K562 (cell line): ENCODE results near the gene KRTAP10-4. TPM values are rescaled to one million over a fixed set of nuclear protein-coding genes. Genes with fewer than 3 reads are reported as not detected.

Source experiments
- ATAC-seq: fragments of 200-7000 bp; cut with Tn5 transposase; 3 replicates; pipeline ENCODE4 v1.9.1; 2020; ENCODE audit warnings: moderate library complexity
- BruUV-seq: library from RNA; stranded (reverse); fragments of 400-500 nt; replicated peaks from 2 replicates; lab custom pipeline; 2021; lab: Mats Ljungman, UMichigan
- CTCF ChIA-PET: fragments of 300-600 bp; formaldehyde crosslinking; extraction: SDS; loops from one replicate; lab custom pipeline; 2021; ENCODE audit warnings: low intra/inter-chr PET ratio; lab: Yijun Ruan, JAX
- POLR2A ChIA-PET: fragments of 300-600, 350-650 bp; sonication (Branson Sonifier 250); formaldehyde crosslinking; extraction: SDS; loops from one replicate; lab custom pipeline; 2021; ENCODE audit warnings: antibody characterized with exemption, inconsistent platforms; lab: Yijun Ruan, JAX
- DNase-seq, 4 experiments: peaks; one replicate each; pipeline versions ENCODE4 v3.0.0 to v3.0.0-alpha.2; 2011 to 2018; ENCODE audit warnings: low spot score in 3 of 4, mixed read lengths in 3 of 4; ENCODE audit errors: extremely low read depth in 1 of 4
- FAIRE-seq: peaks from 2 replicates; lab custom pipeline; 2011; peaks lifted over from hg19 to GRCh38; lab: Jason Lieb, UNC
- H2AFZ ChIP-seq: 2 replicates; pipeline ENCODE4 v1.6.0; 2011; ENCODE audit warnings: low read depth, low read length, control low read depth, inconsistent platforms
- H3K27ac ChIP-seq: fragments of 200-600 bp; 3 replicates; pipeline ENCODE4 v1.8.0; 2011; ENCODE audit warnings: low read depth, mild to moderate bottlenecking, control low read depth, inconsistent platforms, low read length, moderate library complexity, mixed read lengths; ENCODE audit errors: extremely low read depth
- H3K27me3 ChIP-seq, 2 experiments: fragments of 300-600 bp in 1 of 2; 2 replicates in 1 of 2; 3 replicates in 1 of 2; pipeline versions ENCODE4 v1.6.0 to v1.8.0; 2011; ENCODE audit warnings: inconsistent platforms in 2 of 2, low read length in 2 of 2, mild to moderate bottlenecking in 1 of 2, mixed read lengths in 1 of 2, moderate library complexity in 1 of 2; ENCODE audit not compliant: control insufficient read depth in 2 of 2, insufficient read depth in 2 of 2
- H3K36me3 ChIP-seq: fragments of 300-600 bp; 3 replicates; pipeline ENCODE4 v1.8.0; 2011; ENCODE audit warnings: mild to moderate bottlenecking, low read length, inconsistent platforms; ENCODE audit not compliant: control insufficient read depth, insufficient read depth
- H3K4me1 ChIP-seq, 2 experiments: fragments of 200-600 bp in 1 of 2; replicated peaks in 1 of 2; 2 replicates in 1 of 2; 3 replicates in 1 of 2; pipeline versions ENCODE4 v1.5.1 to v1.8.0; 2011; ENCODE audit warnings: inconsistent platforms in 2 of 2, low read length in 2 of 2, mild to moderate bottlenecking in 1 of 2, mixed read lengths in 1 of 2, moderate library complexity in 1 of 2; ENCODE audit not compliant: control insufficient read depth in 2 of 2, insufficient read depth in 2 of 2
- H3K4me2 ChIP-seq: 2 replicates; pipeline ENCODE4 v1.6.1; 2011; ENCODE audit warnings: low read length, control low read depth, inconsistent platforms, mixed read lengths; ENCODE audit not compliant: insufficient read depth
- H3K4me3 ChIP-seq: fragments of 200-600 bp; sonication (generic), shearing (Covaris generic); 2 replicates; pipeline ENCODE4 v1.5.1; 2016; ENCODE audit warnings: control low read depth, inconsistent platforms
- H3K79me2 ChIP-seq: fragments of 200-600 bp; 3 replicates; pipeline ENCODE4 v1.8.0; 2011; ENCODE audit warnings: low read length, inconsistent platforms; ENCODE audit not compliant: control insufficient read depth, insufficient read depth
- H3K9ac ChIP-seq, 2 experiments: 2 replicates each; pipeline versions ENCODE4 v1.6.0 to v1.6.1; 2011; ENCODE audit warnings: low read depth in 2 of 2, low read length in 2 of 2, control low read depth in 1 of 2, inconsistent platforms in 1 of 2, mild to moderate bottlenecking in 1 of 2, mixed read lengths in 1 of 2; ENCODE audit not compliant: insufficient read depth in 1 of 2
- H3K9me1 ChIP-seq: one replicate; pipeline ENCODE4 v1.6.0; 2011; ENCODE audit warnings: inconsistent platforms, mild to moderate bottlenecking, low read length, moderate library complexity; ENCODE audit not compliant: control insufficient read depth, insufficient read depth
- H3K9me3 ChIP-seq: replicated peaks from 2 replicates; pipeline ENCODE4 v1.5.1; 2011; ENCODE audit warnings: low read depth, low read length, inconsistent platforms; ENCODE audit not compliant: control insufficient read depth, insufficient read depth
- H4K20me1 ChIP-seq: replicated peaks from 2 replicates; pipeline ENCODE4 v1.6.1; 2011; ENCODE audit warnings: low read length, inconsistent platforms, mixed read lengths; ENCODE audit not compliant: control insufficient read depth, insufficient read depth
- BACH1 ChIP-seq: fragments of 200-800 bp; sonication (Bioruptor generic); IDR thresholded peaks from 2 replicates; pipeline ENCODE4 v1.6.1; 2016; ENCODE audit warnings: missing genetic modification characterization, missing compliant biosample characterization
- CREB1 ChIP-seq, 2 experiments: sonication (generic) in 1 of 2; formaldehyde crosslinking in 1 of 2; IDR thresholded peaks; 2 replicates each; pipeline versions ENCODE4 v1.6.1 to v1.8.0; 2012 to 2022; ENCODE audit warnings: inconsistent platforms in 1 of 2, mild to moderate bottlenecking in 1 of 2, missing genetic modification reagents in 1 of 2, moderate library complexity in 1 of 2
- FOXA1 ChIP-seq: fragments of 450-650 bp; IDR thresholded peaks from 2 replicates; pipeline ENCODE4 v1.6.1; 2016; ENCODE audit warnings: mild to moderate bottlenecking, borderline replicate concordance
- PHF21A ChIP-seq: fragments of 450-650 bp; IDR thresholded peaks from 2 replicates; pipeline ENCODE4 v1.6.1; 2017; ENCODE audit warnings: low read depth, borderline replicate concordance
- POLR2AphosphoS2 ChIP-seq: IDR thresholded peaks from 2 replicates; pipeline ENCODE4 v1.6.1; 2012; ENCODE audit warnings: low read length, improper control_type of control experiment
- ZNF224 ChIP-seq: sonication (generic); formaldehyde crosslinking; IDR thresholded peaks from 2 replicates; pipeline ENCODE4 v1.8.0; 2022; ENCODE audit warnings: mild to moderate bottlenecking, missing genetic modification reagents
- WGBS: fragments of 100-300 bp; shearing (Covaris generic); methylation state at CpG from one replicate; pipeline ENCODE4 v1.1.6; 2016; ENCODE audit warnings: low coverage, mixed read lengths; ENCODE audit not compliant: insufficient coverage; ENCODE audit errors: missing lambda C conversion rate; 5-methylcytosine and 5-hydroxymethylcytosine counted together
- in situ Hi-C: fragments of 300-500 bp; cut with MboI; formaldehyde crosslinking; loops from 4 replicates; pipeline ENCODE4 v1.15.0; 2018; ENCODE audit warnings: inconsistent platforms, mixed read lengths
- intact Hi-C: fragments of 100-400 bp; cut with micrococcal nuclease; formaldehyde crosslinking; loops from 2 replicates; pipeline ENCODE4 v1.14.2; 2022
- polyA plus RNA-seq, 8 experiments: library from polyadenylated mRNA; depleted of rRNA in 4 of 8; stranded (reverse) in 5 of 8; unstranded in 3 of 8; fragments of >200 nt; fragmentation: Nextera tagmentation in 2 of 8; fragmentation: Illumina TruSeq in 1 of 8; extraction: Ambion mirVana in 2 of 8; extraction: Trizol in 1 of 8; gene quantifications; 2 replicates each; pipeline versions ENCODE4 v1.2.1 to v1.2.3, GENCODE V29; 2011 to 2014; ENCODE audit warnings: inconsistent platforms in 1 of 8, missing spikeins in 1 of 8
- total RNA-seq, 7 experiments: library from RNA; depleted of rRNA in 6 of 7; stranded (reverse); fragments of >200 nt in 6 of 7; fragmentation: Illumina TruSeq in 2 of 7; extraction: Trizol in 2 of 7; gene quantifications; 2 replicates each; pipeline versions ENCODE4 v1.2.1 to v1.2.3, GENCODE V29; 2011 to 2021; ENCODE audit warnings: low replicate concordance in 1 of 7
- TF ChIP-seq, protein P1 (sequence below): fragments of 450-650 bp; formaldehyde crosslinking; IDR thresholded peaks from 2 replicates; pipeline ENCODE4 v1.4.0; 2020; ENCODE audit warnings: mild to moderate bottlenecking, mixed read lengths
- TF ChIP-seq, protein P2 (sequence below): sonication (generic); formaldehyde crosslinking; IDR thresholded peaks from 2 replicates; pipeline ENCODE4 v1.8.0; 2022; ENCODE audit warnings: missing genetic modification reagents, mild to moderate bottlenecking, borderline replicate concordance
- TF ChIP-seq, protein P3 (sequence below): fragments of 150-350 bp; IDR thresholded peaks from 2 replicates; pipeline ENCODE4 v1.6.1; 2014; ENCODE audit warnings: low read depth, mild to moderate bottlenecking, low read length, borderline replicate concordance
- TF ChIP-seq, protein P4 (sequence below): fragments of 450-650 bp; IDR thresholded peaks from 2 replicates; pipeline ENCODE4 v1.7.0; 2016; ENCODE audit warnings: borderline replicate concordance
- TF ChIP-seq, protein P5 (sequence below): IDR thresholded peaks from 2 replicates; pipeline ENCODE4 v1.6.1; 2012; ENCODE audit warnings: low read depth, low read length, improper control_type of control experiment, borderline replicate concordance

The KRTAP10-4 gene
- total and polyA plus RNA-seq, 9 of the 15 experiments (the other 6 are each of a cell fraction or from before 2014, with no cell fraction given) = not detected

DNA sequence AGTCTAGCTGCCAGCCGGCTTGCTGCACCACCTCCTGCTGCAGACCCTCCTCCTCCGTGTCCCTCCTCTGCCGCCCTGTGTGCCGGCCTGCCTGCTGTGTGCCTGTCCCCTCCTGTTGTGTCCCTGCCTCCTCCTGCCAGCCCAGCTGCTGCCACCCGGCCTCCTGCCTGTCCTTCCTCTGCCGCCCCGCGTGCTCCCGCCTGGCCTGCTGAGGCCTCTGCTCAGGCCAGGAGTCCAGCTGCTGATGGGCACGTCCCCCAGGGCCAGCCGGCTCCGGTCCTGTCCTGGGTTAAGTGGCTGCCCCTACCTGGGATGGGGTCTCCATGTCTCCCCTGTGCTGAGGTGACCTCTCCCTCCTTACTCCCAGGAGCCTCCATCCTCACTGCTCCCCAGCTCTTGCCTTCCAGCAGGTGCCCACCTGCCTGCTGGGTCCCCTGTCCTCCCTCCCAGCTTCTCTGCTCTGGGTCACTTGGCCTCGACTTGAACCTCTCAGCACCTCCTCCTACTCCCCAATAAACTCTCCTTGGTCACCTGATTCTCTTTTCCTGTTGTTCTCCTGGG is 39.2 kb downstream of the KRTAP10-4 start:
- Histone ChIP-seq H3K9ac (no peak overlapping the region), H4K20me1 (no peaks in the 10 kb centered on the region), H3K36me3 (no peaks in the 10 kb centered on the region), H3K9me1 (peaks cover 3% of the 10 kb centered on the region), H3K4me1 (peaks cover 0 to 10% of the 10 kb centered on the region in 2 experiments; a peak in 2 of 5 replicates), H3K27me3 (peaks cover 14 to 44% of the 10 kb centered on the region in 2 experiments; a peak in 4 of 5 replicates), H3K9me3 (no peaks in the 10 kb centered on the region; the same call in none of the 2 replicates), H2AFZ (no peak overlapping the region), H3K4me3 (no peak overlapping the region), H3K27ac (no peak overlapping the region), H3K79me2 (no peaks in the 10 kb centered on the region), H3K4me2 (no peak overlapping the region)
- DNase-seq (no peak), FAIRE-seq (no peak), ATAC-seq (no peak)
- ChIA-PET CTCF (no interaction called here), POLR2A (no interaction called here)
- WGBS = 0% methylated on average over 8 of the region's 13 CpGs
- in situ Hi-C loops = no loop called here
- intact Hi-C loops = no loop called here
- no TSS peak for BruUV-seq
- TF ChIP-seq, protein P1, sequence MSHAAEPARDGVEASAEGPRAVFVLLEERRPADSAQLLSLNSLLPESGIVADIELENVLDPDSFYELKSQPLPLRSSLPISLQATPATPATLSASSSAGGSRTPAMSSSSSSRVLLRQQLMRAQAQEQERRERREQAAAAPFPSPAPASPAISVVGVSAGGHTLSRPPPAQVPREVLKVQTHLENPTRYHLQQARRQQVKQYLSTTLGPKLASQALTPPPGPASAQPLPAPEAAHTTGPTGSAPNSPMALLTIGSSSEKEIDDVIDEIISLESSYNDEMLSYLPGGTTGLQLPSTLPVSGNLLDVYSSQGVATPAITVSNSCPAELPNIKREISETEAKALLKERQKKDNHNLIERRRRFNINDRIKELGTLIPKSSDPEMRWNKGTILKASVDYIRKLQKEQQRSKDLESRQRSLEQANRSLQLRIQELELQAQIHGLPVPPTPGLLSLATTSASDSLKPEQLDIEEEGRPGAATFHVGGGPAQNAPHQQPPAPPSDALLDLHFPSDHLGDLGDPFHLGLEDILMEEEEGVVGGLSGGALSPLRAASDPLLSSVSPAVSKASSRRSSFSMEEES (CRISPR knock-in tag) = no peak
- TF ChIP-seq FOXA1 (no peak), POLR2AphosphoS2 (no peak), ZNF224 (CRISPR knock-in tag) (no peak), CREB1 (IDR thresholded peaks at IDR 0.05) (no peak), CREB1 (CRISPR knock-in tag; IDR thresholded peaks at IDR 0.05) (no peak), PHF21A (no peak), BACH1 (tag) (no peak)
- TF ChIP-seq, protein P2, sequence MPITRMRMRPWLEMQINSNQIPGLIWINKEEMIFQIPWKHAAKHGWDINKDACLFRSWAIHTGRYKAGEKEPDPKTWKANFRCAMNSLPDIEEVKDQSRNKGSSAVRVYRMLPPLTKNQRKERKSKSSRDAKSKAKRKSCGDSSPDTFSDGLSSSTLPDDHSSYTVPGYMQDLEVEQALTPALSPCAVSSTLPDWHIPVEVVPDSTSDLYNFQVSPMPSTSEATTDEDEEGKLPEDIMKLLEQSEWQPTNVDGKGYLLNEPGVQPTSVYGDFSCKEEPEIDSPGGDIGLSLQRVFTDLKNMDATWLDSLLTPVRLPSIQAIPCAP (CRISPR knock-in tag) = no peak
- TF ChIP-seq, protein P3, sequence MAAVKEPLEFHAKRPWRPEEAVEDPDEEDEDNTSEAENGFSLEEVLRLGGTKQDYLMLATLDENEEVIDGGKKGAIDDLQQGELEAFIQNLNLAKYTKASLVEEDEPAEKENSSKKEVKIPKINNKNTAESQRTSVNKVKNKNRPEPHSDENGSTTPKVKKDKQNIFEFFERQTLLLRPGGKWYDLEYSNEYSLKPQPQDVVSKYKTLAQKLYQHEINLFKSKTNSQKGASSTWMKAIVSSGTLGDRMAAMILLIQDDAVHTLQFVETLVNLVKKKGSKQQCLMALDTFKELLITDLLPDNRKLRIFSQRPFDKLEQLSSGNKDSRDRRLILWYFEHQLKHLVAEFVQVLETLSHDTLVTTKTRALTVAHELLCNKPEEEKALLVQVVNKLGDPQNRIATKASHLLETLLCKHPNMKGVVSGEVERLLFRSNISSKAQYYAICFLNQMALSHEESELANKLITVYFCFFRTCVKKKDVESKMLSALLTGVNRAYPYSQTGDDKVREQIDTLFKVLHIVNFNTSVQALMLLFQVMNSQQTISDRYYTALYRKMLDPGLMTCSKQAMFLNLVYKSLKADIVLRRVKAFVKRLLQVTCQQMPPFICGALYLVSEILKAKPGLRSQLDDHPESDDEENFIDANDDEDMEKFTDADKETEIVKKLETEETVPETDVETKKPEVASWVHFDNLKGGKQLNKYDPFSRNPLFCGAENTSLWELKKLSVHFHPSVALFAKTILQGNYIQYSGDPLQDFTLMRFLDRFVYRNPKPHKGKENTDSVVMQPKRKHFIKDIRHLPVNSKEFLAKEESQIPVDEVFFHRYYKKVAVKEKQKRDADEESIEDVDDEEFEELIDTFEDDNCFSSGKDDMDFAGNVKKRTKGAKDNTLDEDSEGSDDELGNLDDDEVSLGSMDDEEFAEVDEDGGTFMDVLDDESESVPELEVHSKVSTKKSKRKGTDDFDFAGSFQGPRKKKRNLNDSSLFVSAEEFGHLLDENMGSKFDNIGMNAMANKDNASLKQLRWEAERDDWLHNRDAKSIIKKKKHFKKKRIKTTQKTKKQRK = no peak
- TF ChIP-seq, protein P4, sequence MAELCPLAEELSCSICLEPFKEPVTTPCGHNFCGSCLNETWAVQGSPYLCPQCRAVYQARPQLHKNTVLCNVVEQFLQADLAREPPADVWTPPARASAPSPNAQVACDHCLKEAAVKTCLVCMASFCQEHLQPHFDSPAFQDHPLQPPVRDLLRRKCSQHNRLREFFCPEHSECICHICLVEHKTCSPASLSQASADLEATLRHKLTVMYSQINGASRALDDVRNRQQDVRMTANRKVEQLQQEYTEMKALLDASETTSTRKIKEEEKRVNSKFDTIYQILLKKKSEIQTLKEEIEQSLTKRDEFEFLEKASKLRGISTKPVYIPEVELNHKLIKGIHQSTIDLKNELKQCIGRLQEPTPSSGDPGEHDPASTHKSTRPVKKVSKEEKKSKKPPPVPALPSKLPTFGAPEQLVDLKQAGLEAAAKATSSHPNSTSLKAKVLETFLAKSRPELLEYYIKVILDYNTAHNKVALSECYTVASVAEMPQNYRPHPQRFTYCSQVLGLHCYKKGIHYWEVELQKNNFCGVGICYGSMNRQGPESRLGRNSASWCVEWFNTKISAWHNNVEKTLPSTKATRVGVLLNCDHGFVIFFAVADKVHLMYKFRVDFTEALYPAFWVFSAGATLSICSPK = no peak
- TF ChIP-seq, protein P5, sequence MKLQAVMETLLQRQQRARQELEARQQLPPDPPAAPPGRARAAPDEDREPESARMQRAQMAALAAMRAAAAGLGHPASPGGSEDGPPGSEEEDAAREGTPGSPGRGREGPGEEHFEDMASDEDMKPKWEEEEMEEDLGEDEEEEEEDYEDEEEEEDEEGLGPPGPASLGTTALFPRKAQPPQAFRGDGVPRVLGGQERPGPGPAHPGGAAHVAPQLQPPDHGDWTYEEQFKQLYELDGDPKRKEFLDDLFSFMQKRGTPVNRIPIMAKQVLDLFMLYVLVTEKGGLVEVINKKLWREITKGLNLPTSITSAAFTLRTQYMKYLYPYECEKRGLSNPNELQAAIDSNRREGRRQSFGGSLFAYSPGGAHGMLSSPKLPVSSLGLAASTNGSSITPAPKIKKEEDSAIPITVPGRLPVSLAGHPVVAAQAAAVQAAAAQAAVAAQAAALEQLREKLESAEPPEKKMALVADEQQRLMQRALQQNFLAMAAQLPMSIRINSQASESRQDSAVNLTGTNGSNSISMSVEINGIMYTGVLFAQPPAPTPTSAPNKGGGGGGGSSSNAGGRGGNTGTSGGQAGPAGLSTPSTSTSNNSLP = no peak
